HepG2 (cell line): Measurements from ENCODE around the gene GNL3. TPM values are rescaled to one million over a fixed set of nuclear protein-coding genes. Genes with fewer than 3 reads are reported as not detected.

Experiments
- ATRX ChIP-seq: sonication (generic); formaldehyde crosslinking; IDR thresholded peaks from 2 replicates; pipeline ENCODE4 v1.4.0; 2020; ENCODE audit warnings: missing genetic modification reagents, borderline replicate concordance
- BRCA1 ChIP-seq: sonication (generic); formaldehyde crosslinking; IDR thresholded peaks from 2 replicates; pipeline ENCODE4 v1.4.0; 2020; ENCODE audit warnings: missing genetic modification reagents
- CBX2 ChIP-seq, 2 experiments: fragments of 200-600 bp in 1 of 2; sonication (generic); formaldehyde crosslinking in 1 of 2; IDR thresholded peaks; 2 replicates each; pipeline versions ENCODE4 v1.7.0 to v1.8.1; 2018 to 2022; ENCODE audit warnings: low read depth in 2 of 2, low read length in 1 of 2, mild to moderate bottlenecking in 1 of 2, missing genetic modification reagents in 1 of 2
- GTF3A ChIP-seq: sonication (generic); formaldehyde crosslinking; conservative IDR thresholded peaks from 2 replicates; pipeline ENCODE4 v1.4.0; 2020; ENCODE audit warnings: mild to moderate bottlenecking, missing genetic modification reagents
- HNF1B ChIP-seq: sonication (generic); formaldehyde crosslinking; IDR thresholded peaks from 2 replicates; pipeline ENCODE4 v1.5.1; 2020; ENCODE audit warnings: mild to moderate bottlenecking, moderate library complexity, missing genetic modification reagents
- HNF4A ChIP-seq: sonication (generic); formaldehyde crosslinking; IDR thresholded peaks from 2 replicates; pipeline ENCODE4 v1.4.0; 2020; ENCODE audit warnings: missing genetic modification reagents
- KDM1A ChIP-seq: IDR thresholded peaks from 2 replicates; pipeline ENCODE4 v1.6.1; 2016; ENCODE audit warnings: missing compliant biosample characterization
- MBD4 ChIP-seq: IDR thresholded peaks from 2 replicates; pipeline ENCODE4 v1.6.1; 2012; ENCODE audit warnings: low read length, inconsistent platforms, borderline replicate concordance
- MED8 ChIP-seq: sonication (generic); formaldehyde crosslinking; IDR thresholded peaks from 2 replicates; pipeline ENCODE4 v1.8.1; 2023; ENCODE audit warnings: mild to moderate bottlenecking, missing genetic modification reagents; ENCODE audit not compliant: insufficient replicate concordance
- MLX ChIP-seq: IDR thresholded peaks from 2 replicates; pipeline ENCODE4 v1.6.1; 2016
- MTA1 ChIP-seq: sonication (generic); formaldehyde crosslinking; IDR thresholded peaks from 2 replicates; pipeline ENCODE4 v1.4.0; 2020; ENCODE audit warnings: missing genetic modification reagents, mild to moderate bottlenecking, borderline replicate concordance
- MXI1 ChIP-seq: IDR thresholded peaks from 3 replicates; pipeline ENCODE4 v1.6.1; 2012; ENCODE audit warnings: low read depth, low read length, inconsistent platforms, borderline replicate concordance
- NCOA1 ChIP-seq: sonication (generic); formaldehyde crosslinking; IDR thresholded peaks from 2 replicates; pipeline ENCODE4 v1.9.0; 2021; ENCODE audit warnings: missing genetic modification reagents
- NRL ChIP-seq: sonication (generic); formaldehyde crosslinking; IDR thresholded peaks from 2 replicates; pipeline ENCODE4 v1.5.0; 2020; ENCODE audit warnings: missing genetic modification reagents, mild to moderate bottlenecking, moderate library complexity, borderline replicate concordance
- PRDM10 ChIP-seq: sonication (generic); formaldehyde crosslinking; IDR thresholded peaks from 2 replicates; pipeline ENCODE4 v1.4.0; 2020; ENCODE audit warnings: low read depth, missing genetic modification reagents
- RORA ChIP-seq: sonication (generic); formaldehyde crosslinking; IDR thresholded peaks from 2 replicates; pipeline ENCODE4 v1.5.0; 2020; ENCODE audit warnings: mild to moderate bottlenecking, missing genetic modification reagents, moderate library complexity
- SMC3 ChIP-seq: IDR thresholded peaks from 2 replicates; pipeline ENCODE4 v1.6.1; 2011; ENCODE audit warnings: low read length, improper control_type of control experiment
- TBP ChIP-seq: sonication (generic); formaldehyde crosslinking; IDR thresholded peaks from 2 replicates; pipeline ENCODE4 v1.5.0; 2020; ENCODE audit warnings: missing genetic modification reagents
- TGIF2 ChIP-seq: IDR thresholded peaks from 2 replicates; pipeline ENCODE4 v1.6.1; 2016; ENCODE audit warnings: control low read depth, missing compliant biosample characterization
- ZBTB7B ChIP-seq: sonication (generic); formaldehyde crosslinking; IDR thresholded peaks from 2 replicates; pipeline ENCODE4 v1.4.0; 2020; ENCODE audit warnings: missing genetic modification reagents
- ZFY ChIP-seq: sonication (generic); formaldehyde crosslinking; IDR thresholded peaks from 2 replicates; pipeline ENCODE4 v1.4.0; 2020; ENCODE audit warnings: missing genetic modification reagents
- ZNF101 ChIP-seq: sonication (generic); formaldehyde crosslinking; IDR thresholded peaks from 2 replicates; pipeline ENCODE4 v1.4.0; 2020; ENCODE audit warnings: mild to moderate bottlenecking, low read depth, missing genetic modification reagents, borderline replicate concordance
- ZNF18 ChIP-seq: sonication (generic); formaldehyde crosslinking; IDR thresholded peaks from 2 replicates; pipeline ENCODE4 v1.8.0; 2022; ENCODE audit warnings: mild to moderate bottlenecking, missing genetic modification reagents; ENCODE audit not compliant: insufficient replicate concordance
- ZNF775 ChIP-seq: sonication (generic); formaldehyde crosslinking; IDR thresholded peaks from 2 replicates; pipeline ENCODE4 v1.4.0; 2020; ENCODE audit warnings: missing genetic modification reagents, mild to moderate bottlenecking, moderate library complexity, borderline replicate concordance
- ZNF878 ChIP-seq: sonication (generic); formaldehyde crosslinking; IDR thresholded peaks from 2 replicates; pipeline ENCODE4 v1.8.1; 2023; ENCODE audit warnings: mild to moderate bottlenecking, missing genetic modification reagents, moderate library complexity
- polyA plus RNA-seq, 8 experiments: library from polyadenylated mRNA; depleted of rRNA in 3 of 8; stranded (reverse) in 7 of 8; unstranded in 1 of 8; fragments of >200 nt; fragmentation: Illumina TruSeq in 4 of 8; extraction: Trizol in 4 of 8; gene quantifications; 2 replicates each; pipeline versions ENCODE4 v1.2.1 to v1.2.3, GENCODE V29; 2011 to 2016; ENCODE audit warnings: low read depth in 4 of 8, missing spikeins in 1 of 8, mixed read lengths in 1 of 8; ENCODE audit not compliant: insufficient read depth in 1 of 8
- total RNA-seq, 5 experiments: library from RNA; depleted of rRNA; stranded (reverse); fragments of >200 nt; fragmentation: Illumina TruSeq; extraction: Trizol; gene quantifications; 2 replicates each; pipeline ENCODE4 v1.2.3, GENCODE V29; 2016; ENCODE audit warnings: low read depth in 1 of 5

Gene GNL3
- total and polyA plus RNA-seq, 2 of the 13 experiments (the other 11 are each of a cell fraction or from before 2014, with no cell fraction given), result 129 to 257 TPM

GRCh38 chr3:52685285-52685708 lies 535 bp upstream of the GNL3 start (continued):
- TF ChIP-seq MLX (CRISPR knock-in tag) (no peak), BRCA1 (no peak), PRDM10 (no peak), CBX2 (IDR thresholded peaks at IDR 0.05; ENCODE audit: low read depth, low read length) (no peak), CBX2 (CRISPR knock-in tag; IDR thresholded peaks at IDR 0.05; ENCODE audit: low read depth) (no peak), MED8 (CRISPR knock-in tag) (no peak), ZNF101 (CRISPR knock-in tag) (no peak), HNF4A (peak; percentile 26), ZNF18 (no peak), RORA (CRISPR knock-in tag) (no peak), TGIF2 (CRISPR knock-in tag) (peak; percentile 85; the same call in 1 of the 2 replicates), NCOA1 (no peak), ZBTB7B (CRISPR knock-in tag) (no peak), NRL (CRISPR knock-in tag) (no peak), TBP (CRISPR knock-in tag) (no peak), ZNF878 (CRISPR knock-in tag) (no peak), GTF3A (no peak), ZNF775 (CRISPR knock-in tag) (no peak), KDM1A (CRISPR knock-in tag) (no peak), ZFY (no peak), HNF1B (CRISPR knock-in tag) (no peak), MXI1 (peak; percentile 53; the same call in 1 of the 3 replicates), MTA1 (CRISPR knock-in tag) (no peak), ATRX (no peak), MBD4 (no peak), SMC3 (no peak; the same call in 1 of the 2 replicates)
